H1 (cell line): ENCODE results near the gene ADGRL2. TPM values are rescaled to one million over a fixed set of nuclear protein-coding genes. Genes with fewer than 3 reads are reported as not detected.

Experiments
- CBX8 ChIP-seq: fragments of 300-800, 300-1000 bp; sonication (generic); IDR thresholded peaks from 2 replicates; pipeline ENCODE4 v1.7.1; 2016; ENCODE audit warnings: low read depth, low read length, borderline replicate concordance
- SIX5 ChIP-seq: IDR thresholded peaks from 2 replicates; pipeline ENCODE4 v1.6.1; 2011; ENCODE audit warnings: mild to moderate bottlenecking, low read depth, low read length
- polyA plus RNA-seq, 7 experiments: library from polyadenylated mRNA; depleted of rRNA in 3 of 7; stranded (reverse) in 5 of 7; unstranded in 2 of 7; fragments of >200 nt in 5 of 7; fragments of 200-250 nt in 2 of 7; gene quantifications; 1 replicate in 5 of 7; 2 replicates in 1 of 7; 4 replicates in 1 of 7; pipeline versions ENCODE4 v1.2.1 to v1.2.3, GENCODE V29; 2011 to 2013; ENCODE audit warnings: missing spikeins in 2 of 7, mixed read lengths in 2 of 7
- total RNA-seq: library from RNA; stranded (reverse); fragmentation: NEBNext Ultra II Directional; extraction: Animal tissue kit (Norgen Biotek cat#: 25700); gene quantifications from 2 replicates; pipeline ENCODE4 v1.2.1, GENCODE V29; 2021
- TF ChIP-seq, protein P1 (sequence below): IDR thresholded peaks from 2 replicates; pipeline ENCODE4 v1.6.1; 2011; ENCODE audit warnings: low read depth, mild to moderate bottlenecking, low read length; ENCODE audit not compliant: insufficient read depth
- TF ChIP-seq, protein P2 (sequence below), 3 experiments: IDR thresholded peaks; 1 replicate in 2 of 3; 2 replicates in 1 of 3; pipeline versions ENCODE4 v1.5.1 to v1.6.1; 2011; ENCODE audit warnings: low read length in 3 of 3, mild to moderate bottlenecking in 3 of 3, inconsistent platforms in 2 of 3, low read depth in 1 of 3, moderate library complexity in 1 of 3; ENCODE audit not compliant: insufficient read depth in 1 of 3; ENCODE audit errors: control extremely low read depth in 1 of 3

The ADGRL2 gene
- total and polyA plus RNA-seq, 2 of the 8 experiments (the other 6 are each of a cell fraction or from before 2014, with no cell fraction given): 113 to 124 TPM

DNA sequence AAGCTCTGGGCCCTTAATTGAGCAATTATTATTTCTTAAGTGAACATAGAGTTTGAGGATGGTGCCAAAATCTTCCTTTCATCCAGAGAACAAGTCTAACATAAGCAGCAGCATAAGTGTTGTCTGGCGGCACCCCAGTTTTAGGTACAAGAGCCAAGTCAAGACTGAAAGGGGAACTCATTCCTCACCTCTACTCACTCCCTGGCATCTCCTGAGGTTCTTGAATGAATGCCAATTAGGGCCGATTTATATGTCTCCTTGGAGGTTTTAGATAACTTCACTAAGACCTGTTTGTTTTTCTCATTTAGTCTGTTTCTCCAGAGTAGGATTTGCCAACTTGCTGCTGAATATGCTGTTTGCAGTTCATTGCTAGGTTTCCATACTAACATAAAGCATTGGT is 42.6 kb upstream of the ADGRL2 start (continued):
- TF ChIP-seq CBX8 (no peak), SIX5 (no peak)
- TF ChIP-seq, protein P1, sequence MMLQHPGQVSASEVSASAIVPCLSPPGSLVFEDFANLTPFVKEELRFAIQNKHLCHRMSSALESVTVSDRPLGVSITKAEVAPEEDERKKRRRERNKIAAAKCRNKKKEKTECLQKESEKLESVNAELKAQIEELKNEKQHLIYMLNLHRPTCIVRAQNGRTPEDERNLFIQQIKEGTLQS: no peak
- TF ChIP-seq, protein P2, sequence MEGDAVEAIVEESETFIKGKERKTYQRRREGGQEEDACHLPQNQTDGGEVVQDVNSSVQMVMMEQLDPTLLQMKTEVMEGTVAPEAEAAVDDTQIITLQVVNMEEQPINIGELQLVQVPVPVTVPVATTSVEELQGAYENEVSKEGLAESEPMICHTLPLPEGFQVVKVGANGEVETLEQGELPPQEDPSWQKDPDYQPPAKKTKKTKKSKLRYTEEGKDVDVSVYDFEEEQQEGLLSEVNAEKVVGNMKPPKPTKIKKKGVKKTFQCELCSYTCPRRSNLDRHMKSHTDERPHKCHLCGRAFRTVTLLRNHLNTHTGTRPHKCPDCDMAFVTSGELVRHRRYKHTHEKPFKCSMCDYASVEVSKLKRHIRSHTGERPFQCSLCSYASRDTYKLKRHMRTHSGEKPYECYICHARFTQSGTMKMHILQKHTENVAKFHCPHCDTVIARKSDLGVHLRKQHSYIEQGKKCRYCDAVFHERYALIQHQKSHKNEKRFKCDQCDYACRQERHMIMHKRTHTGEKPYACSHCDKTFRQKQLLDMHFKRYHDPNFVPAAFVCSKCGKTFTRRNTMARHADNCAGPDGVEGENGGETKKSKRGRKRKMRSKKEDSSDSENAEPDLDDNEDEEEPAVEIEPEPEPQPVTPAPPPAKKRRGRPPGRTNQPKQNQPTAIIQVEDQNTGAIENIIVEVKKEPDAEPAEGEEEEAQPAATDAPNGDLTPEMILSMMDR (IDR thresholded peaks at IDR 0.05; ENCODE audit: control extremely low read depth in 1 of 3, insufficient read depth in 1 of 3, low read depth in 1 of 3, low read length in 3 of 3): no peak
